GM23338 (cell line): ENCODE results near the gene SH3BP2. TPM values are rescaled to one million over a fixed set of nuclear protein-coding genes. Genes with fewer than 3 reads are reported as not detected.

ENCODE experiments used
- ATAC-seq: fragments of 200-7000 bp; cut with Tn5 transposase; 3 replicates; pipeline ENCODE4 v1.9.1; 2020
- DNase-seq: peaks from one replicate; pipeline ENCODE4 v3.0.0-alpha.2; 2015; ENCODE audit warnings: low spot score
- H2AFZ ChIP-seq: fragments of 200-600 bp; sonication (generic); 2 replicates; pipeline ENCODE4 v1.8.0; 2016; ENCODE audit warnings: antibody characterized with exemption, mild to moderate bottlenecking, moderate library complexity
- H3F3A ChIP-seq: fragments of 200-600 bp; sonication (generic); replicated peaks from 2 replicates; pipeline ENCODE4 v1.8.0; 2017; ENCODE audit warnings: antibody characterized with exemption, mixed run types, low read depth
- H3K27ac ChIP-seq: fragments of 200-600 bp; sonication (generic); 2 replicates; pipeline ENCODE4 v1.6.1; 2016; ENCODE audit warnings: low read depth
- H3K27me3 ChIP-seq: fragments of 200-600 bp; sonication (generic); 2 replicates; pipeline ENCODE4 v1.8.0; 2016; ENCODE audit warnings: mild to moderate bottlenecking, mixed run types, moderate library complexity; ENCODE audit not compliant: insufficient read depth
- H3K36me3 ChIP-seq: fragments of 200-600 bp; sonication (generic); 2 replicates; pipeline ENCODE4 v1.8.0; 2016; ENCODE audit warnings: mild to moderate bottlenecking; ENCODE audit not compliant: insufficient read depth
- H3K4me1 ChIP-seq: fragments of 200-600 bp; sonication (generic); 2 replicates; pipeline ENCODE4 v1.8.0; 2016; ENCODE audit warnings: mild to moderate bottlenecking, moderate library complexity; ENCODE audit not compliant: insufficient read depth
- H3K4me2 ChIP-seq: fragments of 200-600 bp; sonication (generic); 2 replicates; pipeline ENCODE4 v1.7.1; 2017; ENCODE audit warnings: mixed run types
- H3K4me3 ChIP-seq: fragments of 200-600 bp; sonication (generic); 2 replicates; pipeline ENCODE4 v1.6.1; 2016; ENCODE audit warnings: mixed run types
- H3K79me2 ChIP-seq: fragments of 200-600 bp; sonication (generic); replicated peaks from 2 replicates; pipeline ENCODE4 v1.8.0; 2017; ENCODE audit warnings: mild to moderate bottlenecking; ENCODE audit not compliant: insufficient read depth
- H3K9me2 ChIP-seq: fragments of 200-600 bp; sonication (generic); 2 replicates; pipeline ENCODE4 v1.8.0; 2017; ENCODE audit not compliant: insufficient read depth
- H4K20me1 ChIP-seq: fragments of 200-600 bp; sonication (generic); replicated peaks from 2 replicates; pipeline ENCODE4 v1.8.0; 2017; ENCODE audit warnings: mild to moderate bottlenecking; ENCODE audit not compliant: insufficient read depth
- H3K27ac Mint-ChIP-seq: 2 replicates; pipeline ENCODE4 v1.8.0; 2020; ENCODE audit warnings: inconsistent platforms, mild to moderate bottlenecking, moderate library complexity, mixed read lengths
- H3K27me3 Mint-ChIP-seq: 3 replicates; pipeline ENCODE4 v1.8.0; 2022; ENCODE audit warnings: low read depth, mild to moderate bottlenecking, moderate library complexity, mixed read lengths, inconsistent platforms; ENCODE audit not compliant: insufficient read depth, poor library complexity
- H3K36me3 Mint-ChIP-seq: 3 replicates; pipeline ENCODE4 v1.8.0; 2021; ENCODE audit warnings: low read depth, mild to moderate bottlenecking, inconsistent platforms, moderate library complexity, mixed read lengths
- H3K4me1 Mint-ChIP-seq: 3 replicates; pipeline ENCODE4 v1.8.0; 2020; ENCODE audit warnings: mild to moderate bottlenecking, inconsistent platforms, mixed read lengths
- H3K4me3 Mint-ChIP-seq: 3 replicates; pipeline ENCODE4 v1.8.0; 2021; ENCODE audit warnings: moderate library complexity, mild to moderate bottlenecking, inconsistent platforms, mixed read lengths
- H3K9me3 Mint-ChIP-seq: 3 replicates; pipeline ENCODE4 v1.8.0; 2020; ENCODE audit warnings: moderate library complexity, mild to moderate bottlenecking, inconsistent platforms, mixed read lengths
- CTCF ChIP-seq, 2 experiments: fragments of 200-600 bp in 1 of 2; sonication (generic) in 1 of 2; conservative IDR thresholded peaks; 2 replicates each; pipeline versions ENCODE4 v1.5.1 to v1.6.1; 2016 to 2017; ENCODE audit warnings: antibody characterized with exemption in 2 of 2, low read depth in 2 of 2, mild to moderate bottlenecking in 2 of 2, moderate library complexity in 1 of 2
- ETS1 ChIP-seq: IDR thresholded peaks from 2 replicates; pipeline ENCODE4 v1.6.1; 2016; ENCODE audit warnings: antibody characterized with exemption
- EZH2 ChIP-seq: fragments of 200-600 bp; sonication (generic); IDR thresholded peaks from one replicate; pipeline ENCODE4 v1.8.0; 2017; ENCODE audit warnings: antibody characterized with exemption, mild to moderate bottlenecking, low read depth; ENCODE audit not compliant: unreplicated experiment
- EZH2phosphoT487 ChIP-seq: fragments of 200-600 bp; sonication (generic); IDR thresholded peaks from one replicate; pipeline ENCODE4 v1.8.1; 2018; ENCODE audit warnings: antibody characterized with exemption; ENCODE audit not compliant: unreplicated experiment
- JUNB ChIP-seq: IDR thresholded peaks from one replicate; pipeline ENCODE4 v1.6.1; 2016; ENCODE audit warnings: antibody characterized with exemption; ENCODE audit not compliant: unreplicated experiment
- NANOG ChIP-seq: IDR thresholded peaks from 2 replicates; pipeline ENCODE4 v1.6.1; 2016; ENCODE audit warnings: antibody characterized with exemption, borderline replicate concordance
- POLR2AphosphoS5 ChIP-seq: IDR thresholded peaks from 2 replicates; pipeline ENCODE4 v1.6.1; 2016; ENCODE audit warnings: antibody characterized with exemption, low read depth
- STAT1 ChIP-seq: IDR thresholded peaks from one replicate; pipeline ENCODE4 v1.6.1; 2016; ENCODE audit warnings: antibody characterized with exemption; ENCODE audit not compliant: unreplicated experiment
- ZNF114 ChIP-seq: fragments of 250-450 bp; sonication (Bioruptor Pico); IDR thresholded peaks from 2 replicates; pipeline ENCODE4 v1.5.0; 2020; ENCODE audit warnings: mild to moderate bottlenecking, moderate library complexity
- ZNF331 ChIP-seq: fragments of 250-450 bp; sonication (Bioruptor Pico); IDR thresholded peaks from 2 replicates; pipeline ENCODE4 v1.5.0; 2020; ENCODE audit warnings: low read depth, mild to moderate bottlenecking, moderate library complexity
- ZNF462 ChIP-seq: fragments of 250-450 bp; sonication (Bioruptor Pico); IDR thresholded peaks from 2 replicates; pipeline ENCODE4 v1.5.0; 2020; ENCODE audit warnings: mild to moderate bottlenecking, moderate library complexity
- polyA plus RNA-seq: library from polyadenylated mRNA; unstranded; fragments of >200 nt; fragmentation: Nextera tagmentation; extraction: Ambion mirVana; gene quantifications from 2 replicates; pipeline ENCODE4 v1.2.1, GENCODE V29; 2016
- total RNA-seq: library from RNA; depleted of rRNA; stranded (reverse); fragments of >200 nt; shearing (Covaris generic); gene quantifications from 2 replicates; pipeline ENCODE4 v1.2.3, GENCODE V29; 2014

Gene SH3BP2
- total and polyA plus RNA-seq, 2 experiments from 2014 or later: 15.2 to 43.9 TPM

- Histone ChIP-seq H4K20me1 (no peaks in the 10 kb centered on the region; the same call in 1 of the 2 replicates), H3K4me2 (no peak overlapping the region), H2AFZ (no peak overlapping the region), H3F3A (0 out of 2 replicates have a peak, but pooled peaks cover 5% of the 10 kb centered on the region), H3K36me3 (no peaks in the 10 kb centered on the region; the same call in 1 of the 2 replicates), H3K9me2 (no peaks in the 10 kb centered on the region), H3K4me1 (peaks cover 10% of the 10 kb centered on the region), H3K27me3 (no peaks in the 10 kb centered on the region), H3K27ac (0 out of 2 replicates have a peak overlapping the region, but pooled peaks have one; percentile 29), H3K79me2 (peaks cover 72% of the 10 kb centered on the region), H3K4me3 (no peak overlapping the region)
- no peak for DNase-seq
- H3K27me3 Mint-ChIP-seq: peaks cover 2% of the 10 kb centered on the region
- H3K9me3 Mint-ChIP-seq: no peaks in the 10 kb centered on the region
- TF ChIP-seq POLR2AphosphoS5: no peak
- H3K4me3 Mint-ChIP-seq: no peak overlapping the region
- H3K36me3 Mint-ChIP-seq: peaks cover 24% of the 10 kb centered on the region
- ATAC-seq: no peak
- no peak overlapping the region for H3K27ac Mint-ChIP-seq
- peaks cover 3% of the 10 kb centered on the region for H3K4me1 Mint-ChIP-seq
Observed at GRCh38 chr4:2874861-2875260, 82.0 kb downstream of the SH3BP2 start.

GRCh38 chr4:2875556-2875955 lies 82.7 kb downstream of the SH3BP2 start:
- Histone ChIP-seq H3K27me3 (no peaks in the 10 kb centered on the region), H3K27ac (no peak overlapping the region), H3K4me3 (no peak overlapping the region), H3K4me2 (no peak overlapping the region), H3K36me3 (no peaks in the 10 kb centered on the region; the same call in 1 of the 2 replicates), H3F3A (0 out of 2 replicates have a peak, but pooled peaks cover 5% of the 10 kb centered on the region), H3K4me1 (peaks cover 8% of the 10 kb centered on the region), H3K9me2 (no peaks in the 10 kb centered on the region), H3K79me2 (peaks cover 69% of the 10 kb centered on the region), H2AFZ (no peak overlapping the region), H4K20me1 (no peaks in the 10 kb centered on the region; the same call in 1 of the 2 replicates)
- H3K4me1 Mint-ChIP-seq: peaks cover 3% of the 10 kb centered on the region
- H3K9me3 Mint-ChIP-seq: no peaks in the 10 kb centered on the region
- H3K4me3 Mint-ChIP-seq: no peak overlapping the region
- H3K27ac Mint-ChIP-seq: no peak overlapping the region; the same call in 1 of the 2 replicates
- peaks cover 2% of the 10 kb centered on the region for H3K27me3 Mint-ChIP-seq
- DNase-seq (no peak), ATAC-seq (no peak)
- peaks cover 28% of the 10 kb centered on the region for H3K36me3 Mint-ChIP-seq
- TF ChIP-seq ZNF462 (CRISPR knock-in tag): no peak
- no peak for TF ChIP-seq ZNF114
- TF ChIP-seq CTCF (conservative IDR thresholded peaks at IDR 0.05; ENCODE audit: low read depth in 2 of 2): no peak
- TF ChIP-seq ETS1: no peak
- TF ChIP-seq EZH2: no peak
- no peak for TF ChIP-seq EZH2phosphoT487
- no peak for TF ChIP-seq ZNF331
- TF ChIP-seq STAT1: no peak
- no peak for TF ChIP-seq NANOG
- TF ChIP-seq JUNB: no peak
